Measurements from ENCODE around the gene GRAMD2B. TPM values are rescaled to one million over a fixed set of nuclear protein-coding genes. Genes with fewer than 3 reads are reported as not detected.
"Not testable (repeated sequence)": the region's sequence is repeated elsewhere in the genome, so short reads cannot be mapped to it uniquely, and the experiment has no call there.

The GRAMD2B gene
- total RNA-seq, 1 donor from 2014 or later, result 12.3 TPM

- no peak for DNase-seq (ENCODE audit: extremely low read depth, low read depth, low spot score)
Observed at GRCh38 chr5:126410623-126411022, 12.6 kb upstream of the GRAMD2B start.

- DNase-seq (ENCODE audit: extremely low read depth, low read depth, low spot score), result no peak
Observed at GRCh38 chr5:126413856-126414255, 9.4 kb upstream of the GRAMD2B start.

- DNase-seq (ENCODE audit: extremely low read depth, low read depth, low spot score), result no peak
Observed at GRCh38 chr5:126414874-126415502, 8.2 kb upstream of the GRAMD2B start.

GRCh38 chr5:126415789-126416188 lies 7.4 kb upstream of the GRAMD2B start:
- DNase-seq (ENCODE audit: extremely low read depth, low read depth, low spot score), result no peak

- no peak for DNase-seq (ENCODE audit: extremely low read depth, low read depth, low spot score)
Observed at GRCh38 chr5:126416266-126416925, 6.8 kb upstream of the GRAMD2B start.

GRCh38 chr5:126417178-126417577 lies 6.0 kb upstream of the GRAMD2B start:
- no peak for DNase-seq (ENCODE audit: extremely low read depth, low read depth, low spot score)

GRCh38 chr5:126419102-126419501 lies 4.1 kb upstream of the GRAMD2B start:
- no peak for DNase-seq (ENCODE audit: extremely low read depth, low read depth, low spot score)

- no peak for DNase-seq (ENCODE audit: extremely low read depth, low read depth, low spot score)
Observed at GRCh38 chr5:126428421-126428820, 5.2 kb downstream of the GRAMD2B start.

GRCh38 chr5:126430631-126431030 lies 7.4 kb downstream of the GRAMD2B start:
- no peak for DNase-seq (ENCODE audit: extremely low read depth, low read depth, low spot score)

- DNase-seq (ENCODE audit: extremely low read depth, low read depth, low spot score), result no peak
Observed at GRCh38 chr5:126433701-126434100, 10.5 kb downstream of the GRAMD2B start.

GRCh38 chr5:126435261-126435660 lies 12.1 kb downstream of the GRAMD2B start:
- DNase-seq (ENCODE audit: extremely low read depth, low read depth, low spot score), result no peak

GRCh38 chr5:126435714-126436113 lies 12.5 kb downstream of the GRAMD2B start:
- no peak for DNase-seq (ENCODE audit: extremely low read depth, low read depth, low spot score)

GRCh38 chr5:126437721-126438120 lies 14.5 kb downstream of the GRAMD2B start:
- no peak for DNase-seq (ENCODE audit: extremely low read depth, low read depth, low spot score)

GRCh38 chr5:126438267-126438666 lies 15.1 kb downstream of the GRAMD2B start:
- no peak for DNase-seq (ENCODE audit: extremely low read depth, low read depth, low spot score)

GRCh38 chr5:126438868-126439267 lies 15.7 kb downstream of the GRAMD2B start:
- no peak for DNase-seq (ENCODE audit: extremely low read depth, low read depth, low spot score)

- DNase-seq (ENCODE audit: extremely low read depth, low read depth, low spot score), result not testable (repeated sequence)
Observed at GRCh38 chr5:126439724-126440123, 16.5 kb downstream of the GRAMD2B start.

- no peak for DNase-seq (ENCODE audit: extremely low read depth, low read depth, low spot score)
Observed at GRCh38 chr5:126441230-126441629, 18.0 kb downstream of the GRAMD2B start.

- no peak for DNase-seq (ENCODE audit: extremely low read depth, low read depth, low spot score)
Observed at GRCh38 chr5:126443374-126443851, 20.2 kb downstream of the GRAMD2B start.

GRCh38 chr5:126444137-126444536 lies 20.9 kb downstream of the GRAMD2B start:
- DNase-seq (ENCODE audit: extremely low read depth, low read depth, low spot score), result no peak

- no peak for DNase-seq (ENCODE audit: extremely low read depth, low read depth, low spot score)
Observed at GRCh38 chr5:126445502-126446174, 22.4 kb downstream of the GRAMD2B start.

GRCh38 chr5:126446498-126447224 lies 23.5 kb downstream of the GRAMD2B start:
- no peak for DNase-seq (ENCODE audit: extremely low read depth, low read depth, low spot score)
